Vagina (tissue), 2 donors: ENCODE data around the gene SLC7A6. TPM values are rescaled to one million over a fixed set of nuclear protein-coding genes. Genes with fewer than 3 reads are reported as not detected.

ENCODE experiments used
- DNase-seq, 2 donors: peaks; one replicate each; pipeline ENCODE4 v3.0.0-alpha.2; 2017; ENCODE audit errors: extremely low spot score in 2 of 2
- H3K27ac ChIP-seq: fragments of 200-600 bp; sonication (generic); one replicate; pipeline ENCODE4 v1.5.1; 2019
- H3K27me3 ChIP-seq: fragments of 200-600 bp; sonication (generic); one replicate; pipeline ENCODE4 v1.5.1; 2019
- H3K36me3 ChIP-seq, 2 donors: fragments of 200-600 bp; sonication (generic); one replicate each; pipeline ENCODE4 v1.5.1; 2017 to 2019
- H3K4me1 ChIP-seq: fragments of 200-600 bp; sonication (generic); one replicate; pipeline ENCODE4 v1.5.1; 2019
- H3K4me3 ChIP-seq, 2 donors: fragments of 200-600 bp; sonication (generic); 1 replicate in 1 of 2; 2 replicates in 1 of 2; pipeline ENCODE4 v1.5.1; 2016 to 2019
- H3K9me3 ChIP-seq: fragments of 200-600 bp; sonication (generic); one replicate; pipeline ENCODE4 v1.5.1; 2019
- CTCF ChIP-seq, 3 experiments: fragments of 450-650 bp in 2 of 3; fragments of 200-600 bp in 1 of 3; sonication (generic) in 1 of 3; IDR thresholded peaks; one replicate each; pipeline ENCODE4 v1.5.1; 2017 to 2019; ENCODE audit warnings: antibody characterized with exemption in 3 of 3, mild to moderate bottlenecking in 2 of 3, moderate library complexity in 2 of 3
- POLR2A ChIP-seq, 2 donors: fragments of 450-650 bp; IDR thresholded peaks; one replicate each; pipeline ENCODE4 v1.6.1; 2017; ENCODE audit warnings: antibody characterized with exemption in 2 of 2, mild to moderate bottlenecking in 2 of 2, moderate library complexity in 2 of 2
- POLR2AphosphoS5 ChIP-seq, 2 donors: sonication (generic); formaldehyde crosslinking; IDR thresholded peaks; one replicate each; pipeline ENCODE4 v1.9.0; 2017; ENCODE audit warnings: antibody characterized with exemption in 2 of 2, mild to moderate bottlenecking in 2 of 2, low read depth in 1 of 2; ENCODE audit not compliant: insufficient read depth in 1 of 2
- intact Hi-C: fragments of 100-400 bp; cut with DNase I; formaldehyde crosslinking; loops from one replicate; pipeline ENCODE4 v1.15.1; 2023
- total RNA-seq: library from RNA; depleted of rRNA; stranded (reverse); fragments of >200 nt; gene quantifications from one replicate; pipeline ENCODE4 v1.2.3, GENCODE V29; 2016

SLC7A6 gene
- total RNA-seq, 1 donor from 2014 or later, result 35.1 TPM

GRCh38 chr16:68235108-68235886 lies 29.0 kb upstream of the SLC7A6 start:
- no peaks in the 10 kb centered on the region for H3K9me3 ChIP-seq
- TF ChIP-seq POLR2AphosphoS5 (IDR thresholded peaks at IDR 0.05; ENCODE audit: insufficient read depth in 1 of 2, low read depth in 1 of 2), result no peak
- no peak for TF ChIP-seq CTCF (IDR thresholded peaks at IDR 0.05)
- no peak for TF ChIP-seq POLR2A (IDR thresholded peaks at IDR 0.05)
- no peak for DNase-seq
- no peaks in the 10 kb centered on the region for H3K27me3 ChIP-seq
- intact Hi-C loops, result loop anchor here (5.0 kb wide), 1 partner anchor 153 kb away; no protein-coding TSS in a partner anchor
- peak overlapping the region; percentile 68 for H3K27ac ChIP-seq
- H3K36me3 ChIP-seq, result peaks cover 0 to 15% of the 10 kb centered on the region in 2 donors
- peak overlapping the region; percentile 64 to 72 for H3K4me3 ChIP-seq
- peaks cover 40% of the 10 kb centered on the region for H3K4me1 ChIP-seq

DNA sequence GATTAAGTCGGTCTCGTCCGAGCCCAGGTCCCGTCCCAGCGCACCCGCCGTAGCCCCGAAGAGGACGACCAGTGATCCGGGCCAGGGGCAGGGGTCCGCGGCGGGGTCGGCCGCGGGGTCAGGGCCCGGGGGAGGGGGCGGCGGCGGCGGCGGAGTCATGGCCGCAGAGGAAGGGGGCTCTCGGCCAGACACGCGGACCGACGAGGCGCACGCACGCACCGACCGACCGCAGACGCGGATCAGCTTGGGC lies 28.5 kb upstream of the SLC7A6 start, which contains the start of gene ESRP2:
Gene ESRP2 (minus strand): TSS at position 241 of the 250 bp plus-strand sequence. CDS start 82 bp downstream, at position 159.
- Histone ChIP-seq H3K27ac (peak within 1 kb of the TSS; percentile 68), H3K4me1 (peaks cover 40% of the 10 kb centered on the region), H3K4me3 (peak within 1 kb of the TSS; percentile 64 to 72), H3K9me3 (no peaks in the 10 kb centered on the region), H3K36me3 (peaks cover 0 to 11% of the 10 kb centered on the region in 2 donors), H3K27me3 (no peaks in the 10 kb centered on the region)
- intact Hi-C loops, result loop anchor here (5.0 kb wide), 1 partner anchor 154 kb away; no protein-coding TSS in a partner anchor
- TF ChIP-seq CTCF (IDR thresholded peaks at IDR 0.05) (no peak), POLR2A (IDR thresholded peaks at IDR 0.05) (no peak), POLR2AphosphoS5 (IDR thresholded peaks at IDR 0.05; ENCODE audit: insufficient read depth in 1 of 2, low read depth in 1 of 2) (no peak)
- no peak for DNase-seq

GRCh38 chr16:68236137-68236825 lies 28.0 kb upstream of the SLC7A6 start:
- no peak for DNase-seq
- Histone ChIP-seq H3K27me3 (no peaks in the 10 kb centered on the region), H3K27ac (peak overlapping the region; percentile 61), H3K9me3 (no peaks in the 10 kb centered on the region), H3K36me3 (peaks cover 0 to 10% of the 10 kb centered on the region in 2 donors), H3K4me1 (peaks cover 40% of the 10 kb centered on the region), H3K4me3 (peak overlapping the region; percentile 64 to 72)
- peak in 1 of 2 donors; percentile 54 for TF ChIP-seq POLR2AphosphoS5 (IDR thresholded peaks at IDR 0.05; ENCODE audit: insufficient read depth in 1 of 2, low read depth in 1 of 2)
- no peak for TF ChIP-seq POLR2A (IDR thresholded peaks at IDR 0.05)
- intact Hi-C loops, result loop anchor here (5.0 kb wide), 1 partner anchor 154 kb away; no protein-coding TSS in a partner anchor

DNA sequence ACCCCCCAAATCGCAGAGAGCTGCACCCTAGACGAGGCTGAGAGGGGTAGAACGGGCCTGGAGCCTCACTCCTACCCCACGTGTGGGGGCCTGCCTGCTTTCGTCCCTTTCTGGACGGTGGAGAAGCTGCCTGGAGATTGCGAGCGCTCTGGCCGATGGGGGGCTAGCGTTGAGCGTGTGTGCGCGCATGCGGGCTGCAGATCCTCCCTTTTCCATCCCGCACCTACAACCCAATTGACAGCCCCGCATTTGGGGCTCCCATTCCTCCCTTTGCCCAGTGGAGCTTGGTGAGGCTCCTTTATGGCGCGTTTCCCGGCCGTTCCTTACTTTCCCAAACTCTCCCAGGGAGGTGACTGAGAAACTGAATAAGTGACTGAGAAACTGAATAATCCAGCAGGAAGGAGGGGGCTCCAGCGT lies 27.5 kb upstream of the SLC7A6 start:
- H3K27ac ChIP-seq, result peak overlapping the region; percentile 61
- TF ChIP-seq CTCF (IDR thresholded peaks at IDR 0.05), result no peak
- TF ChIP-seq POLR2AphosphoS5 (IDR thresholded peaks at IDR 0.05; ENCODE audit: insufficient read depth in 1 of 2, low read depth in 1 of 2), result no peak
- no peak for TF ChIP-seq POLR2A (IDR thresholded peaks at IDR 0.05)
- H3K4me1 ChIP-seq, result peaks cover 40% of the 10 kb centered on the region
- no peaks in the 10 kb centered on the region for H3K9me3 ChIP-seq
- intact Hi-C loops, result loop anchor here (5.0 kb wide), 1 partner anchor 155 kb away; no protein-coding TSS in a partner anchor
- DNase-seq, result no peak
- H3K4me3 ChIP-seq, result peak overlapping the region; percentile 64 to 72
- no peaks in the 10 kb centered on the region for H3K27me3 ChIP-seq
- peaks cover 0 to 4% of the 10 kb centered on the region in 2 donors for H3K36me3 ChIP-seq

DNA sequence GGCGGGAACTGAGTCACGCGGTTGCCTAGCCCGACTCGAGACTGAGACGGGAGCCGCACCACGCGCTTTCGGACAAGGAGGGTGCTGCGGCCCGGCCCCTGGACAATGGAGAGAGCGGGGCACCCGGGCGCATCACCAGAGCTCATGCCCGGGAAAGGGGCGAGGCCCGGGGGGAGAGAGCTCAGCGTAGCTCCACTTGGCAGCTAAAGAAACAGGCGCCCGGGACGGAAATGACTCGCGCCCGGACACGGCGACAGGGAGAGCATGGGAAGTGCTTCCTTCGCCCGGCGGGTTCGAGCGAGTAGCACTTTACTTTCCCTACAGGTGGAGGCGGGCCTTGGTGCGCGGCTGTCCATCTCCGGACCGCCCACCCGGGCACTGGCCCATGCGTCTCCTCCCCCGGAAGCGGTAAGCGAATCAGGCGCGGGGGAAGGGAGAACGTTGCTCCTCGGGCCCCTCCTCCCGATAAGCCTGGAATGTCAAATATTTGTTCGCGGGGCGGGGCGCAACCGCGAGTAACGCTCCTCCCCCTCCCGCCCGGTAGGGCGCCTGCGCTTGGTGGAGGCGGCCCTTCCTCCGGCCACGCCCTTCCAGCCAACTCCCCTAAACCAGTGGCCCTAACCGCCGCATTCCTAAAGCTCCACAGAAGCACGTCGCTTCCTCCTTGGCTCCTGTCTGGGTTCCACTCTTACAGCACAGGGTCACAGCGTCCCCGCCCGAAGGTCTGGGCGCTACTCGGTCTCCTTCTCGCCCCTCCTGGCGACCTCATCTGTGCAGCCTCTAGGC lies 26.9 kb upstream of the SLC7A6 start:
- no peaks in the 10 kb centered on the region for H3K27me3 ChIP-seq
- peak in 1 of 2 donors; percentile 83 for TF ChIP-seq POLR2A (IDR thresholded peaks at IDR 0.05)
- TF ChIP-seq CTCF (IDR thresholded peaks at IDR 0.05), result peak in 2 of 3 experiments; percentile 13 to 14
- peak; percentile 95 to 97 for TF ChIP-seq POLR2AphosphoS5 (IDR thresholded peaks at IDR 0.05; ENCODE audit: insufficient read depth in 1 of 2, low read depth in 1 of 2)
- intact Hi-C loops, result loop anchor here (5.0 kb wide), 1 partner anchor 155 kb away; no protein-coding TSS in a partner anchor
- H3K36me3 ChIP-seq, result no peaks in the 10 kb centered on the region
- peaks cover 40% of the 10 kb centered on the region for H3K4me1 ChIP-seq
- peak in 1 of 2 donors; percentile 99 for DNase-seq
- H3K9me3 ChIP-seq, result no peaks in the 10 kb centered on the region
- peak overlapping the region; percentile 64 to 72 for H3K4me3 ChIP-seq
- peak overlapping the region; percentile 61 for H3K27ac ChIP-seq
